IPS DF 4.7 (cell line): ENCODE data around the gene GHRL.

Source experiments
- DNase-seq: peaks from one replicate; pipeline ENCODE4 v3.0.0-alpha.2; 2013; ENCODE audit warnings: low spot score; ENCODE audit errors: extremely low read depth

Gene GHRL

GRCh38 chr3:10327592-10327991, 34.8 kb upstream of the GHRL start:
- no peak for DNase-seq

- DNase-seq = no peak
Observed at GRCh38 chr3:10322352-10322710, 29.6 kb upstream of the GHRL start.

- DNase-seq = no peak
Observed at GRCh38 chr3:10321630-10322351, 29.0 kb upstream of the GHRL start.

DNA sequence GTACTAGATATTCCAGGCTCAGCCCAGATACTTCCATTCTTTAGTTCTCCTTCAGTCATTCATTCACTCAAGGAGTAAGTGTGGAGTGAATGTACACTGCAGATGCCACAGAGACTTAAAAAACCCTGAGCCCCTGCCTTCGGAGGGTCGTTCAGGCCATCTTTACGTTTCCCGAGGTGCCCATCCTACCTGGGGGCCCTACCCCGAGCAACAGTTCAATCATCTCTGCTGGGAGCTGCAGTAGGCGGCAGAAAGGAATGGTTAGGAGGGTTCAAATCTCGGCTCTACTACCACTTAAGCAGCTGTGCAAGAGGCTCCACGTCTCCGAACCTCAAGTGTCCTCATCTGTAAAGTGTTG, 27.6 kb upstream of the GHRL start:
- DNase-seq = no peak

DNA sequence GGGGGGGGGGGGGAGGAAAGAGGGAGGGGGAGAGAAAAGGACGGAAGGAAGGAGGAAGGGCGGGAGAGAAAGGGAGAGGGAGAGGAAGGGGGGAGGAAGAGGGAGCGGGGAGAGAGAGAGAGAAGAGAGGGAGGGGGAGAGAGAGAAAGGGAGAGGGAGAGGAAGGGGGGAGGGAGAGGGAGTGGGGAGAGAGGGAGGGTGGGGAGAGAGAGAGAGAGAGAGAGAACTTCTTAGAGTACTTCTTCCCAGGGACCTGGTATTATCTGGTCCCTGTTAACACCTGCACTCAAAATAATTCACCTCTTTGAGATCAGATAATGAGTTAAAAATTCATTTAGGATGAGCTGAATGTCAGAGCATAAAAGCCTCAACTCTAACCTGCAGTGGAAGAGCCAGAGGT, 27.1 kb upstream of the GHRL start:
- no peak for DNase-seq

GRCh38 chr3:10319251-10319650, 26.5 kb upstream of the GHRL start:
- DNase-seq = no peak

DNA sequence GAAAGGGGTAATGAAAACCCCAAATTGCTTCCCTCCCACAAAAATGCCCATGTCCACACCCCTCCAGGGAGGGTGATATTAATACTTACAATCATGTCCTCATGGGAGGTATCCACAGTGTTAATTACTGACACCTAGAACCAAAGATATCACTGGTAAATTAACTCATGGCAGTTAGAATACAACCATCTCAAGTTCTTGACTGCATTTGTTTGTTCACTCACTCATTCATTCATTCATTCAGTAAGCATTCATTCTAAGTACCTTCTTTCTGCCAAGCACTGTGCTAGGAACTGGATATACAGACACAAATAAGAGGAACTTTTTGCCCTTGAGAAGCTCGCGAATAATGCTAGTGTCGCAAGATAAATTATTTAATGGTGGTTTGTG, 25.2 kb upstream of the GHRL start:
- no peak for DNase-seq

DNA sequence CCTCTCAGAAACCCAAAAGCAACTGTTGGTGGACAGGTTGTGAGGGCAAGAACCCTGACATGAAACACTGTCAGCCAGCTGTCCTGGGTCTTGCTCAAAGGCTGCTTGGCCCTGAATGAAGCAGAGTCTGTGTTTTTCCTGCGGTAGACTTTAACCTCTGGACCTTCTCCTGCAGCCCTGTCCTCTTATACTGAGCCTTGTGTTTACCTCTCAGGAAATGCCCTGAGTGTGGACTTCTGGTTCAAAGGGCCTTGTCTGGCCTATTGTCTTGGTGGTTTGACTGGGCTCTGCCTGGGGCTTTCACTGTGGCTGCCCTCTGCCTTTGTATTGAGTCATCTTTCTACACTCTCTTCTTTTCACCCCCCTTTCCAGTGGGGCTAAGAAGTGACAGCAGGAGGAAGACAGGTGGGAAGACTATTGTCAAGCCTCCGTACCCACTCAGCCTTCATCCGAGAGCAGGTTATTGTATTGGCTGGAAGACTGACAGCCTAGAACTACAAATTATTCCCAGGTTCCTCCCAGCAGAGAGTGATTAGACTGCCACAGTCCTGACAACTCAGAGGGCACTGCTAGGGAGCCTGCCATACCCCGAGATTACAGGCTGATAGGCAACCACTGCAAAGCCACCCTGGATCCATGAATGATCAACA, 24.7 kb upstream of the GHRL start:
- no peak for DNase-seq

GRCh38 chr3:10315771-10316344, 23.1 kb upstream of the GHRL start:
- DNase-seq = no peak

DNA sequence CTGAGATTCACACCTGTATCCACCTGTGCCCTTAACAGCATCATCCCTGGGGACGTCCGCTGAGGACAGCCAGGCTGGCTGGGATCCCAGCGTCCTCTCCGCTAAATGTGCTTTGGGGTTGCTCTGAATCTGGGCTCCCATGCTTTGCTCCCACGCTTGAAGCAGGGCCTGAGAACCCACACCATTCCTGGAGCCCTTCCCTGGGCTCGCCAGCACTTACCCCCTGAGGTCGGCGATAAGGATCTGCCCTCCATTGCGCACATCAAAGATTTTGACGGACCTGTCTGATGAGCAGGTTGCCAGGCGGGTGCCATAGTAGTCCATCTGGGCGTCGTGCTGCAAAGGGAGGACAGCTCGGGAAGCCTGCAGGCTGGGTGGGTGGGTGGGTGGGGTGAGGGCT, 22.4 kb upstream of the GHRL start:
- no peak for DNase-seq

DNA sequence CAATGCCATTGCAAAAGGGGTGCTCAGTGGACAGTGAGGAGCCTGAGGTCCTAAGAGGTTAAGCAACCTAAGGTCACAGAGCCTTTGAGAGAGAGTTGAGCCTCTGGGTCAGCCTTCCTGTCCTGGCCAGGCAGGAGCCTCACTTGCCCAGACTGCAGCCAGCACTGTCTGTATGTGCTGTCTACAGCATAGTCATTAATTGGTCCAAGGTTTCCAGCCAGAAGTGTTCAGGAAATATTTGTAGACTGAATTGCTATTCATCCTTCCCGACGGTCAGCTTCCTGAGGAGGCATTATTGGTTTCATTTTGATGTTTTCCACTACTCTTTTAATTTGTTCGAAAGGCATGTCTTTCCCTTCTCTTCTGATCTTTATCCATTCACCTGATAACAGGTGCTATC, 20.1 kb upstream of the GHRL start:
- no peak for DNase-seq

- DNase-seq = no peak
Observed at GRCh38 chr3:10312391-10312790, 19.6 kb upstream of the GHRL start.

- no peak for DNase-seq
Observed at GRCh38 chr3:10311710-10312109, 19.0 kb upstream of the GHRL start.

DNA sequence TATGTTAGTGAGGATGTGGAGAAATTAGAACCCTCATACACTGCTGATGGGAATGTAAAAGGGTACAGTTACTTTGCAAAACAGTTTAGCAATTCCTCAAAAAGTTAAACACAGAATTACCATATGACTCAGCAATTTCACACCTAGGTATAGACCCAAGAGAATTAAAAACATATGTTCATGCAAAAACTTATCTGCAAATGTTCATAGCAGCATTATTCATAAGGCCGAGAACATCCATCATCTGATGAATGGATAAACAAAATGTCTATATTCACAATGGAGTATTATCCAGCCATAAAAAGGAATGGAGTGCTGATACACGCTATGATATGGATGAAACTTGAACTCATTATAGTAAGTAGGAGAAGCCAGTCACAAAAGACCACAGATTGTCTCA, 17.8 kb upstream of the GHRL start:
- DNase-seq = no peak

- DNase-seq = no peak
Observed at GRCh38 chr3:10309736-10310135, 17.0 kb upstream of the GHRL start.

DNA sequence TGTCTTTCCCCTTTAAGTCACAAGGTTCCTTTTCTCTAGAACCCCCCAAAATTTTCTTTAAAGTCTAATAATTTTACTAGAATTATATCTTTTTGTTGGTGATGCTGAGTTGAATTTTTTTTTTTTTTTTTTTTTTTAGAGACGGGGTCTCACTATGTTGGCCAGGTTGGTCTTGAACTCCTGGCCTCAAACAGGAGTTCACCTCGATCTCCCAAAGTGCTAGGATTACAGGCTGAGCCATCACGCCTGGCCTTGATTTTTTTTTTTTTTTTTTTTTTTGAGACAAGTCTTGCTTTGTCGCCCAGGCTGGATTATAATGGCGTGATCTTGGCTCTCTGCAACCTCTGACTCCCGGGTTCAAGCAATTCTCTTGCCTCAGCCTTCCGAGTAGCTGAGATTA, 15.9 kb upstream of the GHRL start:
- no peak for DNase-seq

DNA sequence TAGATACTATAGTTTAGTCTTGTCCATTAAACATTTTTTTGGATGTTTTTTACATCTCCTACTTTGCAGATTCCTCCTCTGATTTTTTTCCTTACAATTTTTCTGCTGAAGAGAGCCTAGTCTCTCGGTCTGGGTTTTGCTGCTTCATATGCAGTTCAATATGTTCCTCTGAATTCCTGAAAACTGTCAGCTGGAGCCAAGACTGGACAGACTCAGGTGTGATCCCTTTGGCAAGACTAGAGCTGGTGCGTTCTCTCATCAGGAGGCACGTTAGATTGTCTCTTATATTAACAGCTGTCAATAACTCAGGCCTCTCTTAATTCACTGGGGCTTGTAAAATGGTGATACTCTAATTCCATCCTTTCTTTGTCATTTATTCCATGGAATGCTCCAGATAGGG, 13.4 kb upstream of the GHRL start:
- DNase-seq = no peak

- no peak for DNase-seq
Observed at GRCh38 chr3:10305331-10305902, 12.7 kb upstream of the GHRL start.

- DNase-seq = no peak
Observed at GRCh38 chr3:10304905-10305304, 12.2 kb upstream of the GHRL start.

GRCh38 chr3:10303785-10304184, 11.0 kb upstream of the GHRL start:
- DNase-seq = no peak

DNA sequence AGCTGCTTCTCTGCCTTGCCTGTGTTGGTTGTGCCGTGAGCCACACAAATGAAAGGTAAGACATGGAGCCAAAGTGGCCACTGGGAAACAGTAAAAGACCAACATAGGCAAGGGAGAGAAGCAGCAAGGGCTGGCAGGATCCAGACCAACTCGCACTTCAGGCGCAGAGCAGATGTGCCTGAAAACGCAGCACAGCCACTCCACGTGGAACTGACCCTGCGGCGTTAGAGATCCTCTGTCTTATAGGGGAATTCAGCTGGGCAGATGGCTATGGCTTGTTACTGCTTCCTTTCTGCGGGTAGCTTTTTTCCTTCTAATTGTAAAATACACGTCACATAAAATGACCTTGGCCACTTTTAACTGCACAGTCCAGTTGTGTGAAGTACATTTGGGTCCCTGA, 10.4 kb upstream of the GHRL start:
- DNase-seq = no peak

DNA sequence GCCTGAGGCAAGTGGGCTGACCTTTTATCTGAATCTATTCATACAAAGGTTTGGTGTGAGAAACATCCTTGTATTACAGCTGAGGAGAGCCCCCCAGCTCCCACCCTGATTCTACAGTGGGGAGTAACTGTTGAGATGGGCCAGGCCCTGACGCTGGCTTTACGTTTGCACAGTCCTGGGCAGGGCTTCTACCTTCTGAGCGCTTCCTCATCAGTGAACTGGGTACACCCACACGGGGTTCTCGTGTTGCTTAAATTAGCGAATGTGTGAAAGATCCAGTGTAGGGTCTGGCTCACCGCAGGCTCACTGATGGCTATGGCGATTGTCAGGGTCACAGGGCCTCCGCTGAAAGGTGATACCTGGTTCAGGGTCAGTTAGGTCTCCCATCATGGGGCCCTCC, 7.3 kb upstream of the GHRL start:
- no peak for DNase-seq

GRCh38 chr3:10299679-10300078, 6.9 kb upstream of the GHRL start:
- DNase-seq = no peak
